ENCODE measurements around the gene TM9SF4. TPM values are rescaled to one million over a fixed set of nuclear protein-coding genes. Genes with fewer than 3 reads are reported as not detected.

The TM9SF4 gene
- polyA plus RNA-seq (2011; rRNA removed), result 75.6 and 83.9 TPM in 2 replicates
- polyA minus RNA-seq (2011; rRNA and poly(A)+ RNA removed), result 105 and 120 TPM in 2 replicates

GRCh38 chr20:32109392-32110172 is at the start of gene TM9SF4:
TM9SF4 (plus strand) TSS chr20:32109714; CDS start chr20:32109741, 27 bp downstream.
- TF ChIP-seq CTCF (IDR thresholded peaks at IDR 0.05; ENCODE audit: low read depth, low read length), result no peak
- ChIA-PET CTCF (interaction anchor here (0.6 to 3.8 kb wide), 2 partner anchors 18 to 258 kb away, joined by 5 to 28 read pairs; no protein-coding TSS in a partner anchor), POLR2A (interaction anchor here (0.6 to 1.2 kb wide), 7 partner anchors 18 to 496 kb away, joined by 3 to 4 read pairs (median 3); no protein-coding TSS in a partner anchor)
- Histone ChIP-seq H3K9me3 (ENCODE audit: control insufficient read depth, insufficient read depth, low read length) (no peaks in the 10 kb centered on the region; the same call in 1 of the 2 replicates), H3K4me3 (ENCODE audit: low read depth, low read length) (peak within 1 kb of the TSS; percentile 92), H3K27ac (ENCODE audit: low read depth, low read length) (peak within 1 kb of the TSS; percentile 100), H3K27me3 (ENCODE audit: control insufficient read depth, insufficient read depth, low read length) (peaks cover 4% of the 10 kb centered on the region)
- peak; percentile 87 for DNase-seq (ENCODE audit: low read depth, low spot score)

GRCh38 chr20:32062776-32063170 is 46.7 kb upstream of the TM9SF4 start:
- H3K27me3 ChIP-seq (ENCODE audit: control insufficient read depth, insufficient read depth, low read length), result peaks cover 30% of the 10 kb centered on the region
- DNase-seq (ENCODE audit: low read depth, low spot score), result no peak
- POLR2A ChIA-PET, result no interaction called here
- CTCF ChIA-PET, result interaction anchor here (0.8 to 0.9 kb wide), 2 partner anchors 32 to 111 kb away, joined by 3 to 4 read pairs; partner anchors contain the start of gene PDRG1
- no peak overlapping the region for H3K4me3 ChIP-seq (ENCODE audit: low read depth, low read length)
- H3K27ac ChIP-seq (ENCODE audit: low read depth, low read length), result no peak overlapping the region
- H3K9me3 ChIP-seq (ENCODE audit: control insufficient read depth, insufficient read depth, low read length), result no peaks in the 10 kb centered on the region
- no peak for TF ChIP-seq CTCF (IDR thresholded peaks at IDR 0.05; ENCODE audit: low read depth, low read length)

- CTCF ChIA-PET, result no interaction called here
Measured at GRCh38 chr20:32063695-32064094, 45.8 kb upstream of the TM9SF4 start.

GRCh38 chr20:32064667-32065066 is 44.8 kb upstream of the TM9SF4 start:
- no peaks in the 10 kb centered on the region for H3K9me3 ChIP-seq (ENCODE audit: control insufficient read depth, insufficient read depth, low read length)
- TF ChIP-seq CTCF (IDR thresholded peaks at IDR 0.05; ENCODE audit: low read depth, low read length), result no peak
- peaks cover 16% of the 10 kb centered on the region for H3K27me3 ChIP-seq (ENCODE audit: control insufficient read depth, insufficient read depth, low read length)
- H3K4me3 ChIP-seq (ENCODE audit: low read depth, low read length), result no peak overlapping the region
- ChIA-PET CTCF (no interaction called here), POLR2A (no interaction called here)
- H3K27ac ChIP-seq (ENCODE audit: low read depth, low read length), result no peak overlapping the region
- DNase-seq (ENCODE audit: low read depth, low spot score), result no peak

More at GRCh38 chr20:32063695-32064094, 45.8 kb upstream of the TM9SF4 start:
- POLR2A ChIA-PET, result interaction anchor here (0.6 kb wide), 1 partner anchor 51 kb away, joined by 3 read pairs; no protein-coding TSS in a partner anchor
- Histone ChIP-seq H3K9me3 (ENCODE audit: control insufficient read depth, insufficient read depth, low read length) (no peaks in the 10 kb centered on the region), H3K27ac (ENCODE audit: low read depth, low read length) (no peak overlapping the region), H3K4me3 (ENCODE audit: low read depth, low read length) (no peak overlapping the region), H3K27me3 (ENCODE audit: control insufficient read depth, insufficient read depth, low read length) (peaks cover 23% of the 10 kb centered on the region)
- no peak for DNase-seq (ENCODE audit: low read depth, low spot score)
- TF ChIP-seq CTCF (IDR thresholded peaks at IDR 0.05; ENCODE audit: low read depth, low read length), result no peak
